Dermis microvascular lymphatic vessel endothelial cell (primary cell): ENCODE data around the gene IDUA. TPM values are rescaled to one million over a fixed set of nuclear protein-coding genes. Genes with fewer than 3 reads are reported as not detected.
"Not testable (repeated sequence)": the region's sequence is repeated elsewhere in the genome, so short reads cannot be mapped to it uniquely, and the experiment has no call there.

Source experiments
- DNase-seq, 2 donors: peaks; one replicate each; pipeline versions ENCODE4 v3.0.0 to v3.0.0-alpha.2; 2010; ENCODE audit warnings: low read depth in 2 of 2
- total RNA-seq: library from RNA; depleted of rRNA; stranded (reverse); fragments of >200 nt; gene quantifications from 2 replicates; pipeline ENCODE4 v1.2.1, GENCODE V29; 2014

Gene IDUA
- total RNA-seq, 1 donor from 2014 or later = 5.4 TPM

DNA sequence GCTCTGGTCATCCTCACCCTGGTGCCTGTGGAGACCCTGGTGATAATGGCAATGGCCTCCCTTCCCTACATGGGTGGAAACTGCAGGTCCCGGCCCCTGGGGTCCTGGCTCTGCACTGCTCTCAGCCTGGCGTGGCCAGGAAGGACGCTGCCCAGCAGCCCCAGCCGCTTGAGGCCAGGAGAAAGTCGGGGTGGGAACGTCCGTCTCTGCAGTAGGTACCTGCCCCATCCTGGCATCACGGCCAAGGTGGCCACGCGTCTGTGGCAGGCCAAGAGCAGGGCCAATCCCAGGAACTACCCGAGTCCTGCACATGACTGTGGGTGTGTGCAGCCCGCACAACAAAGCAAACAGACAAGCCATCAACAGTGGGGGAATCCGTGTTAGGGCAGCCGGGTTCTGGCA, 58.4 kb downstream of the IDUA start:
- no peak for DNase-seq

GRCh38 chr4:1045595-1046201, 58.9 kb downstream of the IDUA start:
- DNase-seq = no peak

DNA sequence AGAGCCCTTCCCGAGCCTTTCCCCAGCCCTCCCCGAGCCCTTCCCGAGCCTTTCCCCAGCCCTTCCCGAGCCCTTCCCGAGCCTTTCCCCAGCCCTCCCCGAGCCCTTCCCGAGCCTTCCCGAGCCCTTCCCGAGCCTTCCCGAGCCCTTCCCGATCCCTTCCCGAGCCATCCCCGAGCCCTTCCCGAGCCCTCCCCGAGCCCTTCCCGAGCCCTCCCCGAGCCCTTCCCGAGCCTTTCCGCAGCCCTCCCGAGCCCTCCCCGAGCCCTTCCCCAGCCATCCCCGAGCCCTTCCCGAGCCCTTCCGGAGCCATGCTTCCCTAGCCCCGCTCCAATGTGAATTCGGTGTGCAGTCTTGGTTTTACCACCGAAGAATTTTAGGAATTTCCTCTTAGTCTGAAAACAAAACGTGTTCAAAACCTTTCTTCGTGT, 59.8 kb downstream of the IDUA start:
- peak; percentile 54 to 59 for DNase-seq

GRCh38 chr4:1047106-1047975, 60.5 kb downstream of the IDUA start:
- peak; percentile 33 to 54 for DNase-seq

DNA sequence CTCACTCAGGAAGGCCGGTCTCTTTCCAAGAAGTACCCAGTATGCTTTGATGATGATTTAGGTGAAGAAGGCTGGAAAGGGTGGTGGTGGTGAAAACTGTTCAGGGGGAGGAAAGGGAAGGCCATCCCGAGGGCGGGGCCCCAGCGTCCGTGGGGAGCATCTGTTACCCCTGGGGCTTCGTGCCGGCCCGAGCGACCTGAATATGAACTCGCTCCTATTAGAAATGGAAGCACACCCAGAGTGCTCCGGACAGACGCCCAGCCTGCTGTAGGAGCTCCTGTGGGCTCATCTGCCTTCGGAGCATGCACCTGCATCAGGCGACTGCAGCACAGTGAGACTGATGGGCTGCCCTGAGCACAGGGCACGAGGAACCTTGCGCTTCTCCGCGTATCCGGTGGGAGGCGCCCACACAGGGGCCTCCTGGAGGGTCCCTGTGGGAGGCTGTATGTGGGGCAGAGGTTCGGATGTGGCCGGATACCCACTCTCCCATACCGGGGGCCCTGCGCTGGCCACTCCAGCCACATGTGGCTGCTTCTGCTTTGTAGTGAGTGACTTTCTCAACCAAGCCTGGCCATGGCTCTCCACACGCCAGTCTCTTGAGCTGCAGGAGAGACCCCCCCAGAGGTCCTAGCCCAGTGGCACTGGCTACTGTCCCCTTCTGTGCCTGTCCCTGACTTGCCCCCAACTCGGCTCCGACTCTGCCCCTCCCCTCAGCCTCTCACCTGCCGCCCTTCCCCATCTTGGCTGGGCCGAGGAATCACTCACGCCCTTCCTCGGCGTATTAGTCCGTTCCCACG, 61.3 kb downstream of the IDUA start:
- no peak for DNase-seq

GRCh38 chr4:1048773-1049590, 62.1 kb downstream of the IDUA start:
- DNase-seq = peak in 1 of 2 donors; percentile 37

- no peak for DNase-seq
Measured at GRCh38 chr4:1049591-1049905, 62.7 kb downstream of the IDUA start.

GRCh38 chr4:1050486-1051213, 63.8 kb downstream of the IDUA start:
- peak; percentile 11 to 49 for DNase-seq

GRCh38 chr4:1051472-1051871, 64.6 kb downstream of the IDUA start:
- DNase-seq = no peak

DNA sequence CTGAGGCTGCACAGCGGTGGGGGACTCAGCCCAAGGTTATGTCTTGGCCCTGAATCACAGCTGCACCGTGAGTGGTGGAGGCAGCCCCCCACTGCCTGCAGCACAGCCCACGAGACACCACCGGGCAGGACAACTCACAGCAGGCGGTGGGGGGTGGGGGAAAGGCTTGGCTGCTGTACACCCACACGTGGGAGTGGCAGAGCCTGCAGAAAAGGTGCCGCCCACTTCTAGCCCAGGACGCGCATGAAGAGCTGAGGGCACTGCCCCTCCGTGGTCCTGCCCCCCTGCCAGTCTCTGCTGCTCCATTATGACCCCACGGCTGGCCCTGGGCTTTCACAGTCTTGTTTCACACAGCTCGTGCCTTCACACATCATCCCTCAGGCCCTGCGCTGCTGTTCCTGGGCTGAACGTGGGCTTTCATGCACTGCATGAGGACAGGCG, 65.4 kb downstream of the IDUA start:
- DNase-seq = no peak

GRCh38 chr4:1053080-1053661, 66.3 kb downstream of the IDUA start:
- DNase-seq = no peak

DNA sequence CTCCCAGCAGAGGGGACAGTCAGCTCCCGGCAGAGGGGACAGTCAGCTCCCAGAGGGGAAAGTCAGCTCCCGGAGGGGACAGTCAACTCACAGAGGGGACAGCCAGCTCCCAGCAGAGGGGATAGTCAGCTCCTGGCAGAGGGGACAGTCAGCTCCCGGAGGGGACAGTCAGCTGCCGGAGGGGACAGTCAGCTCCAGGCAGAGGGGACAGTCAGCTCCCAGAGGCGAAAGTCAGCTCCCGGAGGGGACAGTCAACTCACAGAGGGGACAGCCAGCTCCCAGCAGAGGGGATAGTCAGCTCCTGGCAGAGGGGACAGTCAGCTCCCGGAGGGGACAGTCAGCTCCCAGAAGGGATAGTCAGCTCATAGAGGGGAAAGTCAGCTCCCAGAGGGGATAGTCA, 67.0 kb downstream of the IDUA start:
- not testable (repeated sequence) for DNase-seq

Other genes with a start within 250 kb of the IDUA start
- gene CPLX1, start 160.9 kb upstream of the IDUA start, total RNA-seq = under 0.01 TPM in 1 of 2 replicates, not detected in the other
- gene GAK, start 54.7 kb upstream of the IDUA start, total RNA-seq = 45.1 and 77.1 TPM in 2 replicates
- 7.6 and 13.8 TPM in 2 replicates for gene TMEM175, start 54.6 kb upstream of the IDUA start, total RNA-seq
- gene DGKQ, start 13.5 kb upstream of the IDUA start, total RNA-seq = 13.2 and 20.9 TPM in 2 replicates
- gene SLC26A1, start 6.4 kb downstream of the IDUA start, total RNA-seq = 0.13 TPM in 2 replicates
- gene FGFRL1, start 24.6 kb downstream of the IDUA start, total RNA-seq = 6.2 and 14.3 TPM in 2 replicates
- 0.25 and 0.39 TPM in 2 replicates for gene RNF212, start 126.5 kb downstream of the IDUA start, total RNA-seq
- 0.26 and 0.76 TPM in 2 replicates for gene SPON2, start 185.5 kb downstream of the IDUA start, total RNA-seq